HepG2 (cell line): Measurements from ENCODE around the gene SPSB1. TPM values are rescaled to one million over a fixed set of nuclear protein-coding genes. Genes with fewer than 3 reads are reported as not detected.

Source experiments
- ATAC-seq: fragments of 200-7000 bp; cut with Tn5 transposase; 3 replicates; pipeline ENCODE4 v1.9.1; 2020; ENCODE audit warnings: mild to moderate bottlenecking, moderate library complexity
- BruUV-seq: library from RNA; stranded (reverse); fragments of 400-500 nt; replicated peaks from 2 replicates; lab custom pipeline; 2021; lab: Mats Ljungman, UMichigan
- CTCF ChIA-PET: fragments of 300-600 bp; formaldehyde crosslinking; extraction: SDS; loops from one replicate; lab custom pipeline; 2021; ENCODE audit warnings: low total read pairs, inconsistent platforms, low intra/inter-chr PET ratio; lab: Yijun Ruan, JAX
- POLR2A ChIA-PET: fragments of 350-600 bp; sonication (Branson Sonifier 250); formaldehyde crosslinking; loops from one replicate; lab custom pipeline; 2020; ENCODE audit warnings: antibody characterized with exemption, inconsistent platforms; lab: Yijun Ruan, JAX
- DNase-seq: peaks from one replicate; pipeline ENCODE4 v3.0.0-alpha.2; 2015; ENCODE audit warnings: low spot score
- FAIRE-seq: peaks from 3 replicates; lab custom pipeline; 2011; peaks lifted over from hg19 to GRCh38; lab: Jason Lieb, UNC
- H2AFZ ChIP-seq: one replicate; pipeline ENCODE4 v1.6.1; 2011; ENCODE audit warnings: low read length, inconsistent platforms
- H3K27ac ChIP-seq: fragments of 300-600 bp; 3 replicates; pipeline ENCODE4 v1.8.0; 2011; ENCODE audit warnings: mixed run types, mild to moderate bottlenecking, mixed read lengths, low read length, inconsistent platforms; ENCODE audit not compliant: insufficient read depth; ENCODE audit errors: extremely low read length
- H3K27me3 ChIP-seq, 2 experiments: fragments of 200-600 bp in 1 of 2; 2 replicates in 1 of 2; 3 replicates in 1 of 2; pipeline versions ENCODE4 v1.6.0 to v1.8.0; 2011; ENCODE audit warnings: low read length in 2 of 2, mild to moderate bottlenecking in 2 of 2, moderate library complexity in 2 of 2, inconsistent platforms in 1 of 2; ENCODE audit not compliant: insufficient read depth in 2 of 2, control insufficient read depth in 1 of 2
- H3K36me3 ChIP-seq, 2 experiments: fragments of 200-600 bp in 1 of 2; replicated peaks in 1 of 2; 2 replicates in 1 of 2; 3 replicates in 1 of 2; pipeline versions ENCODE4 v1.5.1 to v1.8.0; 2011; ENCODE audit warnings: low read length in 2 of 2, inconsistent platforms in 1 of 2; ENCODE audit not compliant: insufficient read depth in 2 of 2, control insufficient read depth in 1 of 2
- H3K4me1 ChIP-seq: 2 replicates; pipeline ENCODE4 v1.5.1; 2012; ENCODE audit warnings: low read length, inconsistent platforms; ENCODE audit not compliant: insufficient read depth
- H3K4me2 ChIP-seq: 2 replicates; pipeline ENCODE4 v1.6.0; 2011; ENCODE audit warnings: low read depth, low read length, inconsistent platforms
- H3K4me3 ChIP-seq, 3 experiments: fragments of 200-600 bp in 1 of 3; sonication (generic), shearing (Covaris generic) in 1 of 3; replicated peaks in 1 of 3; 2 replicates each; pipeline ENCODE4 v1.5.1; 2011 to 2016; ENCODE audit warnings: low read length in 3 of 3, inconsistent platforms in 2 of 3, low read depth in 2 of 3, mild to moderate bottlenecking in 2 of 3, control low read depth in 1 of 3, mixed read lengths in 1 of 3; ENCODE audit not compliant: insufficient read depth in 1 of 3
- H3K79me2 ChIP-seq: one replicate; pipeline ENCODE4 v1.6.1; 2011; ENCODE audit warnings: low read length, inconsistent platforms; ENCODE audit not compliant: insufficient read depth
- H3K9ac ChIP-seq: 2 replicates; pipeline ENCODE4 v1.6.0; 2011; ENCODE audit warnings: mild to moderate bottlenecking, low read depth, low read length, inconsistent platforms; ENCODE audit not compliant: insufficient read depth
- H3K9me3 ChIP-seq: 2 replicates; pipeline ENCODE4 v1.5.1; 2012; ENCODE audit warnings: mild to moderate bottlenecking, low read length
- H4K20me1 ChIP-seq: 2 replicates; pipeline ENCODE4 v1.6.0; 2011; ENCODE audit warnings: inconsistent platforms, mild to moderate bottlenecking, low read length, moderate library complexity; ENCODE audit not compliant: insufficient read depth
- FOXO4 ChIP-seq: sonication (generic); formaldehyde crosslinking; conservative IDR thresholded peaks from 2 replicates; pipeline ENCODE4 v1.8.1; 2023; ENCODE audit warnings: missing genetic modification reagents
- HBP1 ChIP-seq: IDR thresholded peaks from 2 replicates; pipeline ENCODE4 v1.6.1; 2016; ENCODE audit warnings: low read depth, control low read depth
- MIER3 ChIP-seq: IDR thresholded peaks from 2 replicates; pipeline ENCODE4 v1.6.1; 2016; ENCODE audit warnings: missing compliant biosample characterization, borderline replicate concordance
- MLLT10 ChIP-seq: sonication (generic); formaldehyde crosslinking; IDR thresholded peaks from 2 replicates; pipeline ENCODE4 v1.4.0; 2020; ENCODE audit warnings: missing genetic modification reagents
- NONO ChIP-seq, 2 experiments: fragments of 450-650 bp in 1 of 2; sonication (generic) in 1 of 2; formaldehyde crosslinking in 1 of 2; IDR thresholded peaks in 1 of 2; conservative IDR thresholded peaks in 1 of 2; 2 replicates each; pipeline versions ENCODE4 v1.6.1 to v1.8.0; 2017 to 2022; ENCODE audit warnings: mild to moderate bottlenecking in 1 of 2, missing genetic modification reagents in 1 of 2, moderate library complexity in 1 of 2
- RORA ChIP-seq: sonication (generic); formaldehyde crosslinking; IDR thresholded peaks from 2 replicates; pipeline ENCODE4 v1.5.0; 2020; ENCODE audit warnings: mild to moderate bottlenecking, missing genetic modification reagents, moderate library complexity
- SATB2 ChIP-seq: sonication (generic); formaldehyde crosslinking; IDR thresholded peaks from 2 replicates; pipeline ENCODE4 v1.5.0; 2020; ENCODE audit warnings: missing genetic modification reagents
- TARDBP ChIP-seq: sonication (generic); formaldehyde crosslinking; IDR thresholded peaks from 2 replicates; pipeline ENCODE4 v1.8.0; 2022; ENCODE audit warnings: mild to moderate bottlenecking, missing genetic modification reagents
- YY1 ChIP-seq: IDR thresholded peaks from 2 replicates; pipeline ENCODE4 v1.6.1; 2011; ENCODE audit warnings: low read length, low read depth, moderate library complexity, mild to moderate bottlenecking; ENCODE audit not compliant: insufficient read depth, insufficient replicate concordance
- ZBTB49 ChIP-seq: sonication (generic); formaldehyde crosslinking; IDR thresholded peaks from 2 replicates; pipeline ENCODE4 v1.4.0; 2020; ENCODE audit warnings: missing genetic modification reagents, borderline replicate concordance
- ZBTB7A ChIP-seq: sonication (generic); formaldehyde crosslinking; IDR thresholded peaks from 2 replicates; pipeline ENCODE4 v1.8.0; 2022; ENCODE audit warnings: mild to moderate bottlenecking, missing genetic modification reagents
- ZFP90 ChIP-seq: sonication (generic); formaldehyde crosslinking; IDR thresholded peaks from 2 replicates; pipeline ENCODE4 v1.8.0; 2022; ENCODE audit warnings: missing genetic modification reagents, mild to moderate bottlenecking, inconsistent platforms, borderline replicate concordance
- ZNF180 ChIP-seq: sonication (generic); formaldehyde crosslinking; IDR thresholded peaks from 2 replicates; pipeline ENCODE4 v1.4.0; 2020; ENCODE audit warnings: low read depth, missing genetic modification reagents, borderline replicate concordance
- ZNF451 ChIP-seq: sonication (generic); formaldehyde crosslinking; IDR thresholded peaks from 2 replicates; pipeline ENCODE4 v1.5.0; 2020; ENCODE audit warnings: mild to moderate bottlenecking, missing genetic modification reagents
- WGBS: methylation state at CpG from one replicate; pipeline ENCODE4 v1.1.6; 2017; ENCODE audit warnings: low lambda C conversion rate; 5-methylcytosine and 5-hydroxymethylcytosine counted together
- in situ Hi-C: cut with HindIII; loops from 2 replicates; pipeline ENCODE4 v1.10.0; 2017; ENCODE audit warnings: low pct_unique_long_range_greater_than_20kb; ENCODE audit not compliant: extremely low pct_ligation_motif_present
- intact Hi-C: fragments of 100-400 bp; cut with micrococcal nuclease; formaldehyde crosslinking; loops from one replicate; pipeline ENCODE4 v1.10.0; 2022; ENCODE audit not compliant: unreplicated experiment
- polyA plus RNA-seq, 8 experiments: library from polyadenylated mRNA; depleted of rRNA in 3 of 8; stranded (reverse) in 7 of 8; unstranded in 1 of 8; fragments of >200 nt; fragmentation: Illumina TruSeq in 4 of 8; extraction: Trizol in 4 of 8; gene quantifications; 2 replicates each; pipeline versions ENCODE4 v1.2.1 to v1.2.3, GENCODE V29; 2011 to 2016; ENCODE audit warnings: low read depth in 4 of 8, missing spikeins in 1 of 8, mixed read lengths in 1 of 8; ENCODE audit not compliant: insufficient read depth in 1 of 8
- total RNA-seq, 5 experiments: library from RNA; depleted of rRNA; stranded (reverse); fragments of >200 nt; fragmentation: Illumina TruSeq; extraction: Trizol; gene quantifications; 2 replicates each; pipeline ENCODE4 v1.2.3, GENCODE V29; 2016; ENCODE audit warnings: low read depth in 1 of 5
- TF ChIP-seq, protein P1 (sequence below): sonication (generic); formaldehyde crosslinking; IDR thresholded peaks from 2 replicates; pipeline ENCODE4 v1.5.0; 2020; ENCODE audit warnings: mild to moderate bottlenecking, missing genetic modification reagents
- TF ChIP-seq, protein P2 (sequence below): sonication (generic); formaldehyde crosslinking; IDR thresholded peaks from 2 replicates; pipeline ENCODE4 v1.8.0; 2022; ENCODE audit warnings: mild to moderate bottlenecking, missing genetic modification reagents, borderline replicate concordance

SPSB1 gene
- total and polyA plus RNA-seq, 2 of the 13 experiments (the other 11 are each of a cell fraction or from before 2014, with no cell fraction given): 5.0 to 8.0 TPM

GRCh38 chr1:9416506-9416905, 123.8 kb downstream of the SPSB1 start:
- Histone ChIP-seq H4K20me1 (no peaks in the 10 kb centered on the region), H3K4me2 (no peak overlapping the region), H2AFZ (no peak overlapping the region), H3K79me2 (no peaks in the 10 kb centered on the region), H3K4me1 (peaks cover 30% of the 10 kb centered on the region), H3K36me3 (no peaks in the 10 kb centered on the region), H3K4me3 (no peak overlapping the region), H3K9me3 (no peaks in the 10 kb centered on the region), H3K9ac (no peak overlapping the region), H3K27ac (no peak overlapping the region), H3K27me3 (peaks cover 3 to 17% of the 10 kb centered on the region in 2 experiments; a peak in 3 of 5 replicates)
- ChIA-PET CTCF (no interaction called here), POLR2A (no interaction called here)
- no peak for ATAC-seq
- FAIRE-seq: no peak
- BruUV-seq: no TSS peak
- intact Hi-C loops (no loop called here), in situ Hi-C loops (no loop called here)
- DNase-seq: no peak
- 63% methylated on average over 9 of the region's 9 CpGs for WGBS
- TF ChIP-seq YY1 (no peak), MLLT10 (CRISPR knock-in tag) (no peak), TARDBP (CRISPR knock-in tag) (no peak), ZNF180 (CRISPR knock-in tag) (no peak), ZFP90 (no peak), MIER3 (no peak), ZBTB7A (CRISPR knock-in tag) (no peak), FOXO4 (no peak), NONO (IDR thresholded peaks at IDR 0.05) (no peak), NONO (CRISPR knock-in tag; conservative IDR thresholded peaks at IDR 0.05) (no peak), ZNF451 (CRISPR knock-in tag) (no peak), ZBTB49 (CRISPR knock-in tag) (no peak), HBP1 (CRISPR knock-in tag) (no peak), SATB2 (no peak), RORA (no peak)
- TF ChIP-seq, protein P1, sequence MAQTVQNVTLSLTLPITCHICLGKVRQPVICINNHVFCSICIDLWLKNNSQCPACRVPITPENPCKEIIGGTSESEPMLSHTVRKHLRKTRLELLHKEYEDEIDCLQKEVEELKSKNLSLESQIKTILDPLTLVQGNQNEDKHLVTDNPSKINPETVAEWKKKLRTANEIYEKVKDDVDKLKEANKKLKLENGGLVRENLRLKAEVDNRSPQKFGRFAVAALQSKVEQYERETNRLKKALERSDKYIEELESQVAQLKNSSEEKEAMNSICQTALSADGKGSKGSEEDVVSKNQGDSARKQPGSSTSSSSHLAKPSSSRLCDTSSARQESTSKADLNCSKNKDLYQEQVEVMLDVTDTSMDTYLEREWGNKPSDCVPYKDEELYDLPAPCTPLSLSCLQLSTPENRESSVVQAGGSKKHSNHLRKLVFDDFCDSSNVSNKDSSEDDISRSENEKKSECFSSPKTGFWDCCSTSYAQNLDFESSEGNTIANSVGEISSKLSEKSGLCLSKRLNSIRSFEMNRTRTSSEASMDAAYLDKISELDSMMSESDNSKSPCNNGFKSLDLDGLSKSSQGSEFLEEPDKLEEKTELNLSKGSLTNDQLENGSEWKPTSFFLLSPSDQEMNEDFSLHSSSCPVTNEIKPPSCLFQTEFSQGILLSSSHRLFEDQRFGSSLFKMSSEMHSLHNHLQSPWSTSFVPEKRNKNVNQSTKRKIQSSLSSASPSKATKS (CRISPR knock-in tag): no peak
- TF ChIP-seq, protein P2, sequence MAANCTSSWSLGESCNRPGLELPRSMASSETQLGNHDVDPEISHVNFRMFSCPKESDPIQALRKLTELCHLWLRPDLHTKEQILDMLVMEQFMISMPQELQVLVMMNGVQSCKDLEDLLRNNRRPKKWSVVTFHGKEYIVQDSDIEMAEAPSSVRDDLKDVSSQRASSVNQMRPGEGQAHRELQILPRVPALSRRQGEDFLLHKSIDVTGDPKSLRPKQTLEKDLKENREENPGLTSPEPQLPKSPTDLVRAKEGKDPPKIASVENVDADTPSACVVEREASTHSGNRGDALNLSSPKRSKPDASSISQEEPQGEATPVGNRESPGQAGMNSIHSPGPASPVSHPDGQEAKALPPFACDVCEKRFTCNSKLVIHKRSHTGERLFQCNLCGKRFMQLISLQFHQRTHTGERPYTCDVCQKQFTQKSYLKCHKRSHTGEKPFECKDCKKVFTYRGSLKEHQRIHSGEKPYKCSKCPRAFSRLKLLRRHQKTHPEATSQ (CRISPR knock-in tag): no peak
